Subcutaneous adipose tissue (tissue), 4 donors: ENCODE measurements around the gene PIGBOS1. TPM values are rescaled to one million over a fixed set of nuclear protein-coding genes. Genes with fewer than 3 reads are reported as not detected.

Source experiments
- total RNA-seq, 4 donors: library from RNA; depleted of rRNA; stranded (reverse); fragments of >200 nt; gene quantifications; one replicate each; pipeline ENCODE4 v1.1.0, GENCODE V29; 2016
- TF ChIP-seq, protein P1 (sequence below): fragments of 450-650 bp; IDR thresholded peaks from one replicate; pipeline ENCODE4 v1.5.1; 2016; ENCODE audit warnings: low read depth, mild to moderate bottlenecking, control low read depth, antibody characterized with exemption, moderate library complexity

The PIGBOS1 gene
- total RNA-seq, 4 donors from 2014 or later = 5.9 to 39.7 (median 14.7) TPM

GRCh38 chr15:55297315-55297714 lies 21.6 kb downstream of the PIGBOS1 start:
- TF ChIP-seq, protein P1, sequence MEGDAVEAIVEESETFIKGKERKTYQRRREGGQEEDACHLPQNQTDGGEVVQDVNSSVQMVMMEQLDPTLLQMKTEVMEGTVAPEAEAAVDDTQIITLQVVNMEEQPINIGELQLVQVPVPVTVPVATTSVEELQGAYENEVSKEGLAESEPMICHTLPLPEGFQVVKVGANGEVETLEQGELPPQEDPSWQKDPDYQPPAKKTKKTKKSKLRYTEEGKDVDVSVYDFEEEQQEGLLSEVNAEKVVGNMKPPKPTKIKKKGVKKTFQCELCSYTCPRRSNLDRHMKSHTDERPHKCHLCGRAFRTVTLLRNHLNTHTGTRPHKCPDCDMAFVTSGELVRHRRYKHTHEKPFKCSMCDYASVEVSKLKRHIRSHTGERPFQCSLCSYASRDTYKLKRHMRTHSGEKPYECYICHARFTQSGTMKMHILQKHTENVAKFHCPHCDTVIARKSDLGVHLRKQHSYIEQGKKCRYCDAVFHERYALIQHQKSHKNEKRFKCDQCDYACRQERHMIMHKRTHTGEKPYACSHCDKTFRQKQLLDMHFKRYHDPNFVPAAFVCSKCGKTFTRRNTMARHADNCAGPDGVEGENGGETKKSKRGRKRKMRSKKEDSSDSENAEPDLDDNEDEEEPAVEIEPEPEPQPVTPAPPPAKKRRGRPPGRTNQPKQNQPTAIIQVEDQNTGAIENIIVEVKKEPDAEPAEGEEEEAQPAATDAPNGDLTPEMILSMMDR = no peak

DNA sequence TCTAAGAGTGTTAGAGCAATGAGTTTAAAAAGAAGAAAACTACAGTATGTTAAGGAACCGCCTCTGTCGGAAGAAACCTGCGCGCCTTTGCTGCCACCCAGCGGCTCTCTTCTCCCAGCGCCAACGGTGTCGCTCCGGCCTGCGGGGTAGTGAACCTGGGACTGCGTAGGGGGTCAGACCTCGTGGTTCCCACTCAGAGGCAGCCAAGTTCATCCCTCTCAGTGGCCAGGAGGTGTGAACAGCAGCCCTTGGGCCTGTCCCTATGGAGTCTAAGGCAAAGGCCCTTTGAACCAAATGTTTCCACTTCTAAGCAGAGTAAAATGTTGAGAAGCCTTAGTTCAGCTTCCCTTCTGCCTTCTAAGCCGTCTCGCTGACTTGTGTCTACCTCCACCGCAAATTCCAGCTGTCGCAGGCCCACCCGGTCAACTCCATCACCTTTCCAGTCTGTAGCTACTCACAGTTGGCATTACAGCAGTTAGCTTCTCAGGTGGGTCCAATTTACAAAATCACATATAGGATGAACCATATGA lies 28.3 kb downstream of the PIGBOS1 start:
- TF ChIP-seq, protein P1 = no peak

- TF ChIP-seq, protein P1 = no peak
Measured at GRCh38 chr15:55289746-55290527, 29.0 kb downstream of the PIGBOS1 start, which contains the start of gene RAB27A. RAB27A (minus strand) TSS chr15:55289813; CDS start chr15:55234934, 54,879 bp downstream.

GRCh38 chr15:55289011-55289745 lies 29.7 kb downstream of the PIGBOS1 start:
- TF ChIP-seq, protein P1 = no peak

- TF ChIP-seq, protein P1 = no peak
Measured at GRCh38 chr15:55288006-55288717, 30.8 kb downstream of the PIGBOS1 start.

- TF ChIP-seq, protein P1 = no peak
Measured at GRCh38 chr15:55284426-55284825, 34.5 kb downstream of the PIGBOS1 start.
